ENCODE data around the gene P2RY14.

P2RY14 gene

GRCh38 chr3:151213151-151213550 is 65.2 kb downstream of the P2RY14 start:
- DNase-seq: no peak

GRCh38 chr3:151210676-151211381 is 67.5 kb downstream of the P2RY14 start:
- DNase-seq: no peak

- peak; percentile 43 for DNase-seq
Measured at GRCh38 chr3:151209654-151210053, 68.7 kb downstream of the P2RY14 start.

- no peak for DNase-seq
Measured at GRCh38 chr3:151206201-151206600, 72.1 kb downstream of the P2RY14 start.

- DNase-seq: no peak
Measured at GRCh38 chr3:151205482-151205881, 72.9 kb downstream of the P2RY14 start.

- peak; percentile 68 for DNase-seq
Measured at GRCh38 chr3:151204530-151205402, 73.6 kb downstream of the P2RY14 start.

GRCh38 chr3:151203051-151203420 is 75.3 kb downstream of the P2RY14 start, which contains the start of gene GPR171:
Gene GPR171, minus strand, starts transcription at chr3:151203216. Its CDS starts 3,830 bp downstream, at chr3:151199386.
- peak; percentile 82 for DNase-seq

- DNase-seq: peak; percentile 45
Measured at GRCh38 chr3:151201051-151201730, 77.2 kb downstream of the P2RY14 start.

GRCh38 chr3:151200586-151200985 is 77.8 kb downstream of the P2RY14 start:
- DNase-seq: peak; percentile 24

- peak; percentile 33 for DNase-seq
Measured at GRCh38 chr3:151199554-151200438, 78.5 kb downstream of the P2RY14 start.

GRCh38 chr3:151198849-151199248 is 79.5 kb downstream of the P2RY14 start:
- no peak for DNase-seq

GRCh38 chr3:151197981-151198767 is 80.2 kb downstream of the P2RY14 start:
- no peak for DNase-seq

GRCh38 chr3:151197228-151197627 is 81.1 kb downstream of the P2RY14 start:
- DNase-seq: no peak

GRCh38 chr3:151196434-151196833 is 81.9 kb downstream of the P2RY14 start:
- DNase-seq: no peak

GRCh38 chr3:151195826-151196225 is 82.5 kb downstream of the P2RY14 start:
- DNase-seq: no peak

GRCh38 chr3:151192545-151192944 is 85.8 kb downstream of the P2RY14 start:
- DNase-seq: no peak

- DNase-seq: no peak
Measured at GRCh38 chr3:151191095-151191494, 87.2 kb downstream of the P2RY14 start.

- DNase-seq: no peak
Measured at GRCh38 chr3:151183265-151183671, 95.1 kb downstream of the P2RY14 start.

GRCh38 chr3:151182349-151183079 is 95.8 kb downstream of the P2RY14 start:
- no peak for DNase-seq

- DNase-seq: no peak
Measured at GRCh38 chr3:151178208-151178845, 100.0 kb downstream of the P2RY14 start.
